NCI-H128 (cell line): Measurements from ENCODE around the gene ATP8A2.
A peak's percentile ranks its signal among the peaks of the same experiment; 100 is the strongest.

Experiments used
- DNase-seq: peaks from one replicate; lab custom pipeline; 2025; ENCODE audit not compliant: unreplicated experiment; lab: John Stamatoyannopoulos, UW

The ATP8A2 gene

GRCh38 chr13:25608181-25608580 lies 236.4 kb downstream of the ATP8A2 start:
- peak; percentile 54 for DNase-seq

- no peak for DNase-seq
Observed at GRCh38 chr13:25616674-25617073, 244.9 kb downstream of the ATP8A2 start.

GRCh38 chr13:25619897-25620296 lies 248.1 kb downstream of the ATP8A2 start:
- DNase-seq = no peak

- no peak for DNase-seq
Observed at GRCh38 chr13:25625414-25625813, 253.6 kb downstream of the ATP8A2 start.

- no peak for DNase-seq
Observed at GRCh38 chr13:25630329-25630900, 258.6 kb downstream of the ATP8A2 start.

GRCh38 chr13:25632166-25632888 lies 260.6 kb downstream of the ATP8A2 start:
- no peak for DNase-seq

- DNase-seq = no peak
Observed at GRCh38 chr13:25633093-25633492, 261.3 kb downstream of the ATP8A2 start.

GRCh38 chr13:25645681-25646080 lies 273.9 kb downstream of the ATP8A2 start:
- no peak for DNase-seq

- DNase-seq = no peak
Observed at GRCh38 chr13:25649001-25649633, 277.3 kb downstream of the ATP8A2 start.

GRCh38 chr13:25652764-25653163 lies 281.0 kb downstream of the ATP8A2 start:
- no peak for DNase-seq

- DNase-seq = no peak
Observed at GRCh38 chr13:25654322-25654721, 282.5 kb downstream of the ATP8A2 start.

- DNase-seq = no peak
Observed at GRCh38 chr13:25657157-25657556, 285.4 kb downstream of the ATP8A2 start.

GRCh38 chr13:25659091-25659795 lies 287.5 kb downstream of the ATP8A2 start:
- DNase-seq = peak; percentile 15

- no peak for DNase-seq
Observed at GRCh38 chr13:25660996-25661395, 289.2 kb downstream of the ATP8A2 start.

- DNase-seq = no peak
Observed at GRCh38 chr13:25662516-25662915, 290.7 kb downstream of the ATP8A2 start.

- DNase-seq = no peak
Observed at GRCh38 chr13:25668345-25668744, 296.6 kb downstream of the ATP8A2 start.

- no peak for DNase-seq
Observed at GRCh38 chr13:25673711-25674110, 301.9 kb downstream of the ATP8A2 start.

GRCh38 chr13:25674371-25674770 lies 302.6 kb downstream of the ATP8A2 start:
- no peak for DNase-seq

GRCh38 chr13:25675060-25675459 lies 303.3 kb downstream of the ATP8A2 start:
- no peak for DNase-seq

- DNase-seq = no peak
Observed at GRCh38 chr13:25677956-25678355, 306.2 kb downstream of the ATP8A2 start.

GRCh38 chr13:25678398-25678797 lies 306.6 kb downstream of the ATP8A2 start:
- no peak for DNase-seq

GRCh38 chr13:25679159-25679558 lies 307.4 kb downstream of the ATP8A2 start:
- no peak for DNase-seq
